GM12873 (cell line): ENCODE measurements around the gene AMMECR1.

ENCODE experiments used
- TF ChIP-seq, protein P1 (sequence below): IDR thresholded peaks from 2 replicates; pipeline ENCODE4 v1.5.1; 2012; ENCODE audit warnings: low read depth, mild to moderate bottlenecking, moderate library complexity, low read length, control low read depth; ENCODE audit not compliant: insufficient read depth; ENCODE audit errors: missing control alignments

AMMECR1 gene

DNA sequence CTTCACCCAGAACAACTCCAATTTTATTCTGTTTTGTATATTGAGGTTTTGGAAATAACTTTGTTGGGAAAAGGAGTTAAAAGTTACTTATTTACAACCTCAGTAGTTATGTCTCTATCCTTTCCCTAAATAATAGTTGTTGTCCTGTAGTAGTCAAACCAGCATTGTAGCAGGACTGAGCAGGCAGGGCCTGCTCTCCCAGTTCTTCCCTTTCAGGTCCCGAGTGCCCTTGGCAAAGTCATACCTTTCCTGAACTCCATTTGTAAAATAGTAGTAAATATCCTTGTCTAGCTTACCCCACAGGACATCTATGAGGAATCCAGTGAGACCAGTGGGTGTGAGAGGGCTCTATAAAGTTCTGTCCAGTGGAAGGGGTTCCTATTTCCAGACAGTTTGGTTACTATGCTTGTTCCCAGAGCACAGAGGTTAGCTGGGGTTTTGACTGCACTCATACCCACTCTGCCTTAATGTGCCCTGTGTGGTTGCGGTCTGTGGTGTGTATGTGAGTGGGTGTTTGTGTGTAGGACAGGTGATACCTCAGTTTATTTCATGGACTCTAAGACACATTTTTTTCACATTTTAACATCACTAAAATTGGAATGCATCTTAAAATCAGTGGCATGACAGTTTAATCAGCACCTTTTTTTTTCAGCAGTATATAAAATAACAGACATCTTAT lies 136.3 kb downstream of the AMMECR1 start:
- TF ChIP-seq, protein P1, sequence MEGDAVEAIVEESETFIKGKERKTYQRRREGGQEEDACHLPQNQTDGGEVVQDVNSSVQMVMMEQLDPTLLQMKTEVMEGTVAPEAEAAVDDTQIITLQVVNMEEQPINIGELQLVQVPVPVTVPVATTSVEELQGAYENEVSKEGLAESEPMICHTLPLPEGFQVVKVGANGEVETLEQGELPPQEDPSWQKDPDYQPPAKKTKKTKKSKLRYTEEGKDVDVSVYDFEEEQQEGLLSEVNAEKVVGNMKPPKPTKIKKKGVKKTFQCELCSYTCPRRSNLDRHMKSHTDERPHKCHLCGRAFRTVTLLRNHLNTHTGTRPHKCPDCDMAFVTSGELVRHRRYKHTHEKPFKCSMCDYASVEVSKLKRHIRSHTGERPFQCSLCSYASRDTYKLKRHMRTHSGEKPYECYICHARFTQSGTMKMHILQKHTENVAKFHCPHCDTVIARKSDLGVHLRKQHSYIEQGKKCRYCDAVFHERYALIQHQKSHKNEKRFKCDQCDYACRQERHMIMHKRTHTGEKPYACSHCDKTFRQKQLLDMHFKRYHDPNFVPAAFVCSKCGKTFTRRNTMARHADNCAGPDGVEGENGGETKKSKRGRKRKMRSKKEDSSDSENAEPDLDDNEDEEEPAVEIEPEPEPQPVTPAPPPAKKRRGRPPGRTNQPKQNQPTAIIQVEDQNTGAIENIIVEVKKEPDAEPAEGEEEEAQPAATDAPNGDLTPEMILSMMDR: no peak

DNA sequence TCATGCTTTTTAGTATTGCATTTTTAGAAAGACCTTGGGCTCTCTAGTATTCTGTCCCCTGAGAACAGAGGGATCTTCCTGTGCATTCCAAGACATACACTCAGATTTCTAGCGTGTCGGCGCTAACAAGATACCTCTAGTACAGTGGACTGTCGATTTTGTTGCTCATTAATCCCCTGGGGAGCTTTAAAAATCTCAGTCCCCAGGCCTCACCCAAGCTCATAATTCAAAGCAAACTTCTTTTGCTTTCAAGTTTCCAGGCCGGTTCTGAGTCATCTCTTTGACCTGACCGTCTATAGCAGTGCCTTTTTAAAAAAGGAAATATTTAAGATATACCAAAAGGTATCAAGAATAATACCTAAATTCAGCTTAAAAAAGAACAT lies 137.0 kb downstream of the AMMECR1 start:
- TF ChIP-seq, protein P1: no peak

DNA sequence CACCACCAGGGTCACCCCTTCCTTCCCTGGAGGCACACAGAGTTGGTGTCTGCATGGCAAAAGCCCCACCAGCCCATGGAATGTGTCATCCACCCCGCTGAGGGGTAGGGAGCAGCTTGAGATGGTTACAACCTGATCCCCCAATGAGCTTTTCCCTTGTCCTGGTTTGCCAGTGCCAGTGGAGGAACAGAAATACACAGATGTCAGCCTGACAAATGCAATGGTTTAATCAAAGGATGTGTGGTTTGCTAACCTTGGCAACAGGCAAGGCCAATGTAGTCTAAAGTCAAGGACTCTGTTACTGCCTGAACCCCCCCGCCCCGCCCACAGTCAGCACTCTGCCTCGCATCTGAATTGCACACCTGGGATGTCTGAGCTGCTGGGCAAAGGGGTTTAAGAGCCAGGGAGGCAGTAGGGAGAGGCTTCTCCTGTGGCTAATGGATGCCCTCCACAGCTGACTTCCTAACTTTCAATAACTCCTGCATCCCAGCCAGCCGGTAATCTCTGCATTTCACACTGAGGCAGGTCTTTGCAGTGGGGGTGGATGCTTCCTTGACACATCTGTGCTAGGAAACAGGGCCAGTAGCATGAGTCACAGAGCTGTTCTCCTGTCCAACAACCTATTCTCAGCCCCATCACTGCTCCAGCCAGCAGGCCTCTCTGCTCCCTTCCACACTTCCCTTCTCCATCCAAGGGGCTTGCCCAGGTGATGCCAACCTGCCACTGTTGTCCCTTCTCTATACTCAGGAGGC lies 137.5 kb downstream of the AMMECR1 start:
- TF ChIP-seq, protein P1: no peak

DNA sequence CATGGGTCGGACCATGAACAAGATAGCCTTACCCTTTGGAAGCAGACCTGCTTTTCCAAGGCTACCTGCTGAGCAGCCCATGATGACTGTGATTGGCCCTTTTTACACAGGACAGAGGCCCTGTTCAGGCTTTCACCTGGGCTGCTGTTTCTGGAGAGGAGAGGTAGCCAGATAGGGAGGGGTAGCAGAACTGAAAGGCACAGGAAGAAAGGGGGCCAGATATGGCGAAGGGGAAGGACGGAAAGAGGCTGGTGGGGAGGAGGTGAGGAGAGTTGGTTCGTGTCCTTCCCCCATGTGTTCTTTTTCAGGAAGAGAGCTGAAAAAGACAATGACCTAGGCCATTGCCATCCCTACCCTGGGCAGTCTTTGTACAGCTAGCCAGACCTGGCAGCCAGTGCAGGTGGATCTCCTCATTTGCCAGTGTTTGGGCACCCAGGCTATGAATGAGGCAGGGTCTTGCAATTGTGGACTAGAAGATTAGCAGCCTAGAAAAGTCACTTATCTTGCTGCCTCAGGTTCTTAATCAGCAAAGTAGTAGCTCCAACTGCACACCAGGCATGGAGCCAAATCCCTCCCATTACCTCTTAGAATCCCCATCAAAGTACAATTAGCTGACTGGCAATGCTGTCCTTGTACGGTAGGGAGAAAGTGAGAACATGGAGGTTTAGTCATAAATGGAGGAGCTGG lies 139.6 kb downstream of the AMMECR1 start:
- TF ChIP-seq, protein P1: no peak

DNA sequence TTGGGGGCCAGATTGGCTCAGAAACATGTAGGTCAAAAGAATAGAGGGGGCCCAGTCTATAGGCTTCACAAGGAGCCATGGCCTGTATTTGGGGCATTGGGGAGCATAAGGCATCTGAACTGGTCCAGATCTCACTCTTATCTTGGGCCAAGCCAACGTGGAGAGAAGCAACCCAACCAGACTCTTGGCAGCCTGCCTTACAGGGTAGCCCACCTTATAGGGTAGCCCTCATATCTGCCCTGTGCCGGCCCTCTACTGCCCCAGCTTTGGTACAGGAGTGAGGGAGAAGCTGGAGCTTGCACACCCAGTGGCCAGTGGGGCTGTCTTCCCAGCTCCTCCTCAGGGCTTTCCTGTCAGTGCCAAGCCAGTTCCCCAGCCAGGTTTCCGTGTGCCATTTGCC lies 142.2 kb downstream of the AMMECR1 start:
- TF ChIP-seq, protein P1: no peak

DNA sequence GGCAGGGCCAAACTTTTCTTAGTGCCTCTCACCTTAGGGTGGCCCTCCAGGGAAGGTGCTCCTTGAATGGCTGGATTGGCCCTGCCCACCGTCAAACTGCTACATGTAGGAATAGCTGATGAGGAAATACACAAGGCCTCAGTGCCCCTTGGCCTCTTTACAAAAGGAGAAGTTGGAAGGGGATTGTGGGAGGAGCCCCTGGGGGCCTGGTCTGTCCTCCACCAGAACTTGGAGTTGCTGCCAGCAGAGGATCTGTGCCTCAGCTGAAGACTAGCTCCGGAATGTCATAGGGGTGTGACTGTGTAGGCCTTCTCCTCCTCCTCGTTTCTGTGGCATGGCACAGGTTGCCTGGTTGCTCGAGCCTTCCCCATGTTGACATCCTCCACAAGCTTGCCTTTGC lies 142.7 kb downstream of the AMMECR1 start:
- TF ChIP-seq, protein P1: no peak

DNA sequence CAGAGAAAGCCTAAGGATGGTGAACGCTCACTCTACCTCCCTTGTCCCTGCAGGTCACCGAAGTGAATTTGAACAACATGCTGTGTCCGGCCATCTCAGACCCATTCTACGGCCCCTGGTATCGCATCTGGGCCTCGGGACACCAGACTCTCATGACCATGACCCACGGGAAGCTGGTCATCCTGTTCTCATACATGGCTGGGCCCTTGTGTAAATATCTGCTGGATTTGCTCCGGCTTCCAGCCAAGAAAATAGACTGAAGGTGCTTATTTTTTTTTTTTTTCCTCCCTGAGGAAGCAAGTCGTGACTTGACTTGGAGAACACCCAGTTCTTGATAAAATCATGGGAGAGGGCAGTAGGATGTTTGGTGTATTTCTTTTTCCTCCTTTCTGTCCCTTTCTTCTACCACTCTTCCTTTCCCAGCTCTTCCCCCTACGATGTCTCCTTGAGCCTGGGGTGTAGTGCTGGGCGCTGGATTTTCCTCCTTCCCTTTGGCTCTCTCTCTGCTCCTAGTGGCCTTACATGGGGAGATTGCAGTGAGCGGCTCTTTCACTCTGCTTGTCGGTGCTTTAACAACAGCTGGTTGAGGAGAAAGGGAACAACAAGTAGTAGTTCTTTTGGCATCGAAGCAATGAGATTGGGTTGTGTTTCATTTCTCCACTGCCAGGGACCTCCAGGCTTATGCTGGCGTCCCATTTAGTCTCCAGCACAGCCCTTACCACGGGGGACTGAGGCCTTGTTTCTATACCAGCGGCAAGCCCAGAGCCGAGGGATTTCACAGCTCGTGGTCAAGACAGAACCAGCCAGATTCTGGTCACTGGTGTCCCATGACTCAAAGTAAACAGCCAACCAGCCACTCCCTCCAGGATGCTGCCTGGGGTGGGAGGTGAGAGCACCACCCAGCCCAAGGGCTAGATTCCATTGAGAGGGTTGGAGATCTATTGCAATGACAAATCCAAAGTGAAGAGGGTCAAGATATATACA lies 144.4 kb downstream of the AMMECR1 start:
- TF ChIP-seq, protein P1: no peak
